ENCODE measurements around the gene ALKAL2. TPM values are rescaled to one million over a fixed set of nuclear protein-coding genes. Genes with fewer than 3 reads are reported as not detected.

ALKAL2 gene
- total RNA-seq, 1 donor, result not detected

DNA sequence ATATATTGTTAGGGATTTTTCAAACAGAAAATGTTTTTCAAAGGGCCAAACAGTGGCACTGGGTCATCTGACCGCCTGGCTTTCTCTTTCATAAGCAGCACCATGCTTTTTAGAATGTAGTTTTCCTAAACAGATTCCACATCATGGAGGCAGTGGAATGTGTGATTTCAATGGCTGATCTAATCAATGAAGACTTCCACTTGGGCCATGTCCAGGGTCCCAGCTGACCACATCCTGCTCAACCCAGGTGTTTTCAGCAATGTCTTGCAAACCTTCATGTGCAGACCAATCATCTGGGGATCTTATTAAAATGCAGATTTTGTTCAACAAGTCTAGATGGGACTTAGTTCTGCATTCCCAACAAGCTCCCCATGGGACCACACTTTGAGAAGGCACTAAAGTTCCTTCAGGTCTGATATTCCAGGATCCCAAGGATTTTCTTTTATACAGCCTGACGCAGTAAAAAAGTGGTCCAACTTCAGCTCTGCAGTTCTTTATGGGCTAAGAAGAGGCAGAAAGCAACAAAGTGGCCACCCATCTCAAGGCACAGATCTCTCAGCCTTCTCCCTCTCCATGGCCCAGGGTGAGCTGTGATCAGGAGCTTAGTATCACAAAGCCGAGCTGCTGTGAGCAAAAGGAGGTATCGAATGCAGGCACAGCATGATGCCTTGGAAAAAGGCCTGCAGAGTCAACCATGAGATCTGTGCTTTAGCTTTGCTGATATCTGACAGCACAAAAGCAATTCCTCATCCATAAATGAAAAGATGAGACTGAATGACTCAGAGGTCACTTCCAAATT lies 3.7 kb downstream of the ALKAL2 start:
- peaks cover 18% of the 10 kb centered on the region for H3K27me3 ChIP-seq (ENCODE audit: insufficient read depth, low read length)
- TF ChIP-seq, protein P1, sequence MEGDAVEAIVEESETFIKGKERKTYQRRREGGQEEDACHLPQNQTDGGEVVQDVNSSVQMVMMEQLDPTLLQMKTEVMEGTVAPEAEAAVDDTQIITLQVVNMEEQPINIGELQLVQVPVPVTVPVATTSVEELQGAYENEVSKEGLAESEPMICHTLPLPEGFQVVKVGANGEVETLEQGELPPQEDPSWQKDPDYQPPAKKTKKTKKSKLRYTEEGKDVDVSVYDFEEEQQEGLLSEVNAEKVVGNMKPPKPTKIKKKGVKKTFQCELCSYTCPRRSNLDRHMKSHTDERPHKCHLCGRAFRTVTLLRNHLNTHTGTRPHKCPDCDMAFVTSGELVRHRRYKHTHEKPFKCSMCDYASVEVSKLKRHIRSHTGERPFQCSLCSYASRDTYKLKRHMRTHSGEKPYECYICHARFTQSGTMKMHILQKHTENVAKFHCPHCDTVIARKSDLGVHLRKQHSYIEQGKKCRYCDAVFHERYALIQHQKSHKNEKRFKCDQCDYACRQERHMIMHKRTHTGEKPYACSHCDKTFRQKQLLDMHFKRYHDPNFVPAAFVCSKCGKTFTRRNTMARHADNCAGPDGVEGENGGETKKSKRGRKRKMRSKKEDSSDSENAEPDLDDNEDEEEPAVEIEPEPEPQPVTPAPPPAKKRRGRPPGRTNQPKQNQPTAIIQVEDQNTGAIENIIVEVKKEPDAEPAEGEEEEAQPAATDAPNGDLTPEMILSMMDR (IDR thresholded peaks at IDR 0.05; ENCODE audit: extremely low read depth, low read depth, low read length), result no peak

DNA sequence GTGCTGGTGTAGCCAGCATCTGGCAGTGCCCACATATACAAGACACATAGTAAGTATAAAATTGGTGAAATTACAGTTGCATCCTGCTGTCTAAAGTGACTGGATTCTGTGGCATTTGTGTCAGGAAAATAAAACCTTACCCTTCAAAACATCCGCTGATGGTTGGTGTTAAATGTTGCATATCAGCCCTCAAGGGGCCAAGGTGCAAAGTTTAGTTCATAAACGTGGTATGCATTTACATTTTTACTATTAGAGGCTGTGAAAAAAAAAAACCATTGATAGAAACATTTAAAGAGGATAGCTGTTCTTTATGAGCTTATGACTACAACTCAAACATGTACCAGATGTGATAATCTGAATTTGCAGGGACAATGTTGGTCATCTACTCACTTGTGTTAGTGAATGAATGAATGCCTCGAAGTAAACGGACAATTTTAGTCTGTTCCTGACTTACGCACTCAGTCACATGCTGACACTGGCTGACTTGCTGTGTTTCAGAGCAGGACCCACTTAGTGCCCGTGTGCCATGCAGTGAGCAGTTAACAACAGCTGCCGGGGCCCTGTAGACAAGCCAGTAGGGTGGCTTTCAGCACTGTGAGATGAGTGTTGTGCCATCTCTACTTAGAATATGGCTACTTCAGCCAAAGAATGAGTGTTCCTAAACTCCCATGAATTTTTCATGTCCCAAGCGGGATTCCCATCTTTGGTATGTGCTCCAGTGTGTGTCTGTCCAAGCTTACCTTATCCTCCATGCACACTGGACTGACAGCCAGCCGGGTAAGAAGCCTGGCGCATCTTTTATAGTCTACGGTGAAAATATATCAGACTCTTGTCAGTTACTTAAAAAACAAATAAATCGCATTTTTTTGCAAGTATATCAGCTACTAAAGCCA lies 5.3 kb downstream of the ALKAL2 start:
- H3K27me3 ChIP-seq (ENCODE audit: insufficient read depth, low read length), result peaks cover 11% of the 10 kb centered on the region
- peaks cover 29% of the 10 kb centered on the region for H3K36me3 ChIP-seq (ENCODE audit: insufficient read depth, low read length)

More for the DNA sequence above, 3.7 kb downstream of the ALKAL2 start:
- Histone ChIP-seq H3K4me2 (ENCODE audit: insufficient read depth, low read length) (no peak overlapping the region), H2AFZ (ENCODE audit: low read length) (no peak overlapping the region), H3K36me3 (ENCODE audit: insufficient read depth, low read length) (peaks cover 16% of the 10 kb centered on the region), H3K27ac (ENCODE audit: low read depth, low read length) (no peak overlapping the region), H3K79me2 (ENCODE audit: insufficient read depth, low read length) (no peaks in the 10 kb centered on the region), H3K4me3 (ENCODE audit: insufficient read depth, low read length) (no peak overlapping the region), H3K4me1 (ENCODE audit: insufficient read depth, low read length) (peaks cover 24% of the 10 kb centered on the region), H3K9me3 (ENCODE audit: low read depth, low read length) (no peaks in the 10 kb centered on the region), H4K20me1 (ENCODE audit: insufficient read depth, low read length) (peaks cover 15% of the 10 kb centered on the region)
- no peak for DNase-seq (ENCODE audit: insufficient read length, low spot score, missing footprints)

DNA sequence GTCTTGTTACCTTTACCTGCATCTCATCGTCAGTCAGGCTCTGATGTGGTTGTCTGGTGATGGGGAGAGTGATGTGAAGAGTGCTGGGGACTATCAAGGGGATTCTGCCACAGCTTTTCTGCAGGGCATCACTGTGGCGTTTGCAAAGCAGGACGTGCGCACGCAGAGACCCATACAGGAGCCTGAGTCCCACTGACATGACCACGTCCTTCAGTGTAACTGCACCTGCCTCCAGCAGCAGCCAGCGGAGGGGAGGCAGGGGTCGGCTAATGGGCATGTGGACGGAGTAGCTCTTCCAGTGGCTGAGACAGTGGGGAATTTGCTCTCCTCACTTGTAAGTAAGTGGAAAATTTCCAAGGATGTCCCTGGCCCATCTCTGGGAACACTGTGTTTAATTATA lies 6.5 kb downstream of the ALKAL2 start:
- Histone ChIP-seq H2AFZ (ENCODE audit: low read length) (no peak overlapping the region), H3K27me3 (ENCODE audit: insufficient read depth, low read length) (no peaks in the 10 kb centered on the region), H3K4me3 (ENCODE audit: insufficient read depth, low read length) (no peak overlapping the region), H4K20me1 (ENCODE audit: insufficient read depth, low read length) (peaks cover 24% of the 10 kb centered on the region), H3K4me2 (ENCODE audit: insufficient read depth, low read length) (no peak overlapping the region), H3K9me3 (ENCODE audit: low read depth, low read length) (no peaks in the 10 kb centered on the region), H3K4me1 (ENCODE audit: insufficient read depth, low read length) (peaks cover 22% of the 10 kb centered on the region), H3K79me2 (ENCODE audit: insufficient read depth, low read length) (peaks cover 1% of the 10 kb centered on the region), H3K36me3 (ENCODE audit: insufficient read depth, low read length) (peaks cover 41% of the 10 kb centered on the region), H3K27ac (ENCODE audit: low read depth, low read length) (no peak overlapping the region)
- DNase-seq (ENCODE audit: insufficient read length, low spot score, missing footprints), result no peak
- TF ChIP-seq, protein P1 (IDR thresholded peaks at IDR 0.05; ENCODE audit: extremely low read depth, low read depth, low read length), result no peak

More for the DNA sequence above, 5.3 kb downstream of the ALKAL2 start:
- Histone ChIP-seq H3K4me1 (ENCODE audit: insufficient read depth, low read length) (peaks cover 22% of the 10 kb centered on the region), H3K9me3 (ENCODE audit: low read depth, low read length) (no peaks in the 10 kb centered on the region), H3K27ac (ENCODE audit: low read depth, low read length) (no peak overlapping the region), H3K4me3 (ENCODE audit: insufficient read depth, low read length) (no peak overlapping the region), H3K79me2 (ENCODE audit: insufficient read depth, low read length) (no peaks in the 10 kb centered on the region), H3K4me2 (ENCODE audit: insufficient read depth, low read length) (no peak overlapping the region), H4K20me1 (ENCODE audit: insufficient read depth, low read length) (peaks cover 21% of the 10 kb centered on the region), H2AFZ (ENCODE audit: low read length) (no peak overlapping the region)
- DNase-seq (ENCODE audit: insufficient read length, low spot score, missing footprints), result no peak
- TF ChIP-seq, protein P1 (IDR thresholded peaks at IDR 0.05; ENCODE audit: extremely low read depth, low read depth, low read length), result no peak

All from osteoblast (primary cell).